GM12801 (cell line): Measurements from ENCODE around the gene KLHL17.

Experiments
- CTCF ChIP-seq: IDR thresholded peaks from one replicate; pipeline ENCODE4 v1.5.1; 2011; ENCODE audit warnings: control low read depth; ENCODE audit not compliant: insufficient read length; ENCODE audit errors: extremely low read depth

The KLHL17 gene

GRCh38 chr1:960363-961131 is at the start of gene KLHL17:
TSS of gene KLHL17 (plus strand) at chr1:960584. CDS start at chr1:960694, 110 bp downstream.
- TF ChIP-seq CTCF: no peak

- TF ChIP-seq CTCF: no peak
Measured at GRCh38 chr1:910881-911721, 49.3 kb upstream of the KLHL17 start.

GRCh38 chr1:911875-912739 is 48.3 kb upstream of the KLHL17 start:
- TF ChIP-seq CTCF: no peak

- TF ChIP-seq CTCF: no peak
Measured at GRCh38 chr1:912740-913301, 47.6 kb upstream of the KLHL17 start.

- no peak for TF ChIP-seq CTCF
Measured at GRCh38 chr1:913491-914130, 46.8 kb upstream of the KLHL17 start.

- no peak for TF ChIP-seq CTCF
Measured at GRCh38 chr1:914131-914890, 46.1 kb upstream of the KLHL17 start.
